GM19043 (cell line): Measurements from ENCODE around the gene TTLL6.

Source experiments
- ATAC-seq: cut with Tn5 transposase; IDR thresholded peaks from one replicate; pipeline ENCODE4 v1.9.1; 2021; ENCODE audit warnings: low read depth; ENCODE audit not compliant: unreplicated experiment

Gene TTLL6

GRCh38 chr17:48767263-48767774 lies 49.7 kb downstream of the TTLL6 start:
- ATAC-seq = no peak

GRCh38 chr17:48761114-48761513 lies 55.9 kb downstream of the TTLL6 start:
- no peak for ATAC-seq

- ATAC-seq = no peak
Measured at GRCh38 chr17:48760411-48760810, 56.6 kb downstream of the TTLL6 start.

- no peak for ATAC-seq
Measured at GRCh38 chr17:48759288-48759687, 57.7 kb downstream of the TTLL6 start.

- no peak for ATAC-seq
Measured at GRCh38 chr17:48757524-48757961, 59.5 kb downstream of the TTLL6 start.

GRCh38 chr17:48756830-48757251 lies 60.2 kb downstream of the TTLL6 start:
- ATAC-seq = no peak

- no peak for ATAC-seq
Measured at GRCh38 chr17:48755356-48755755, 61.7 kb downstream of the TTLL6 start.

- ATAC-seq = no peak
Measured at GRCh38 chr17:48754500-48755261, 62.3 kb downstream of the TTLL6 start.

- no peak for ATAC-seq
Measured at GRCh38 chr17:48753794-48754499, 63.1 kb downstream of the TTLL6 start.

- ATAC-seq = no peak
Measured at GRCh38 chr17:48752399-48753288, 64.4 kb downstream of the TTLL6 start.

- ATAC-seq = no peak
Measured at GRCh38 chr17:48751733-48752398, 65.2 kb downstream of the TTLL6 start.

- no peak for ATAC-seq
Measured at GRCh38 chr17:48751172-48751571, 65.9 kb downstream of the TTLL6 start.

- no peak for ATAC-seq
Measured at GRCh38 chr17:48749621-48750553, 67.1 kb downstream of the TTLL6 start.

- no peak for ATAC-seq
Measured at GRCh38 chr17:48748718-48749566, 68.1 kb downstream of the TTLL6 start.

GRCh38 chr17:48747445-48748363 lies 69.3 kb downstream of the TTLL6 start:
- no peak for ATAC-seq

GRCh38 chr17:48746916-48747444 lies 70.0 kb downstream of the TTLL6 start:
- ATAC-seq = no peak
